ENCODE measurements around the gene CDKN1B. TPM values are rescaled to one million over a fixed set of nuclear protein-coding genes. Genes with fewer than 3 reads are reported as not detected.

CDKN1B gene
- total RNA-seq, 1 experiment from 2014 or later = 33.1 TPM

DNA sequence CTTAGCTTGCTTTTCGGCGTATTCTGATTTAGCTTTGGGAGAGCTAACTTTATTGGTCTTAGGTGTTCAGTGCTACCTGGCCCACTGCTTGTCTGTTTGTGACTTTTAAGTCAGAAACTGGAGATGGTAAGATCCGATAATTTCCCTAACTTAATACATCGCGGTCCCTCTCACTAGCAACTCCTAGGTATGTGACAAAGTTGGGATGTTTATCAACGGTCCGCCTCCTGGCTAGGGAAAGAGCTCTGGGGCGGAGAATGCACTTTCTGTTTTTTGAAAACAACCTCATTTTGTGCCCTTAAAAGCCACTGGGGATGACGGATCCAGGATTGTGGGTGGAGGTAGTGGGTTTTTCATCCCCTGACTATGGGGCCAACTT, 1.2 kb downstream of the CDKN1B start:
- DNase-seq (ENCODE audit: low read depth, low spot score) = no peak
- no TSS peak for BruUV-seq (replicated peaks)
- peak overlapping the region; percentile 100 for H3K27ac ChIP-seq (ENCODE audit: low read depth, low read length)
- peak overlapping the region; percentile 98 for H3K4me2 ChIP-seq (ENCODE audit: low read length)
- H3K27me3 ChIP-seq (ENCODE audit: insufficient read depth, low read length) = no peaks in the 10 kb centered on the region
- ChIA-PET POLR2A (no interaction called here), RAD21 (ENCODE audit: low non-redundant PET in 1 of 2, low total read pairs in 2 of 2, uncharacterized antibody in 2 of 2, unreplicated experiment in 2 of 2) (no interaction called here), CTCF (no interaction called here)
- peak overlapping the region; percentile 92 for H3K9ac ChIP-seq (ENCODE audit: low read length)
- no peaks in the 10 kb centered on the region for H4K20me1 ChIP-seq (ENCODE audit: insufficient read depth)
- intact Hi-C loops (cut with micrococcal nuclease) = no loop called here
- H3K36me3 ChIP-seq (ENCODE audit: control insufficient read depth in 1 of 2, insufficient read depth in 2 of 2, low read length in 2 of 2) = peaks cover 8 to 15% of the 10 kb centered on the region in 2 experiments
- no peak overlapping the region for H2AFZ ChIP-seq (ENCODE audit: low read depth, low read length, poor library complexity, severe bottlenecking)
- peaks cover 33 to 63% of the 10 kb centered on the region in 2 experiments for H3K4me1 ChIP-seq (ENCODE audit: control insufficient read depth in 1 of 2, insufficient read depth in 2 of 2, low read length in 2 of 2)
- peaks cover 62% of the 10 kb centered on the region for H3K79me2 ChIP-seq (ENCODE audit: insufficient read depth, low read length)
- H3K9me2 ChIP-seq (ENCODE audit: insufficient read depth) = no peaks in the 10 kb centered on the region
- H3K4me3 ChIP-seq (replicated peaks in 1 of 2; ENCODE audit: low read depth in 1 of 2, low read length in 2 of 2) = peak overlapping the region; percentile 79 to 90
- H3K9me3 ChIP-seq (ENCODE audit: control insufficient read depth in 1 of 2, insufficient read depth in 1 of 2, low read depth in 1 of 2, low read length in 2 of 2) = no peaks in the 10 kb centered on the region
- TF ChIP-seq POLR2AphosphoS5 (IDR thresholded peaks at IDR 0.05; ENCODE audit: low read depth, low read length) = no peak
- no peak for TF ChIP-seq EZH2 (IDR thresholded peaks at IDR 0.05)
- TF ChIP-seq YY1 (IDR thresholded peaks at IDR 0.05; ENCODE audit: extremely low read depth, insufficient replicate concordance, low read depth, low read length) = no peak
- TF ChIP-seq ELF1 (IDR thresholded peaks at IDR 0.05; ENCODE audit: borderline replicate concordance, low read depth) = no peak
- TF ChIP-seq, protein P1, sequence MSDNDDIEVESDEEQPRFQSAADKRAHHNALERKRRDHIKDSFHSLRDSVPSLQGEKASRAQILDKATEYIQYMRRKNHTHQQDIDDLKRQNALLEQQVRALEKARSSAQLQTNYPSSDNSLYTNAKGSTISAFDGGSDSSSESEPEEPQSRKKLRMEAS (IDR thresholded peaks at IDR 0.05) = no peak
- TF ChIP-seq, protein P2, sequence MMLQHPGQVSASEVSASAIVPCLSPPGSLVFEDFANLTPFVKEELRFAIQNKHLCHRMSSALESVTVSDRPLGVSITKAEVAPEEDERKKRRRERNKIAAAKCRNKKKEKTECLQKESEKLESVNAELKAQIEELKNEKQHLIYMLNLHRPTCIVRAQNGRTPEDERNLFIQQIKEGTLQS (IDR thresholded peaks at IDR 0.05) = no peak
- no peak for TF ChIP-seq JUND (IDR thresholded peaks at IDR 0.05)
- no peak for TF ChIP-seq CBX3 (IDR thresholded peaks at IDR 0.05; ENCODE audit: low read depth)
- no peak for TF ChIP-seq SP1 (IDR thresholded peaks at IDR 0.05; ENCODE audit: low read depth)
- no peak for TF ChIP-seq ZFX (IDR thresholded peaks at IDR 0.05)
- TF ChIP-seq CEBPB (IDR thresholded peaks at IDR 0.05; ENCODE audit: low read depth) = no peak
- ATAC-seq = no peak

DNA sequence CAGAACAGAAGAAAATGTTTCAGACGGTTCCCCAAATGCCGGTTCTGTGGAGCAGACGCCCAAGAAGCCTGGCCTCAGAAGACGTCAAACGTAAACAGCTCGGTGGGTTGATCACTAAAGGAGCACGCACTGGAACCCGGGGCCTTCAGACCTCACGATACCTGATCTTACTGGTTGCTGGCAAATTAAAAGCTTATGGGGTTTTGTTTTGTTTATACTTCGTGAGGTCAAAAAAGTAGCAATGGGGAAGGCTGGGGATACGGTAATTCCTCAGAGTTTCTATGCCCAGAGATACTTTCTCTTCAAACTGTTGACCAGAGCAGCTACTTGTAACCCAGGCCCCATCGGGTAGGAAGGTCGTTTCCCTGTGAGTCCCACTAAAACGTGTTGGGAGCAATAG, 1.7 kb downstream of the CDKN1B start:
- H3K4me1 ChIP-seq (ENCODE audit: control insufficient read depth in 1 of 2, insufficient read depth in 2 of 2, low read length in 2 of 2) = peaks cover 33 to 63% of the 10 kb centered on the region in 2 experiments
- TF ChIP-seq TCF7L2 (IDR thresholded peaks at IDR 0.05; ENCODE audit: borderline replicate concordance, extremely low read depth, insufficient read depth, insufficient read length) = no peak
- TF ChIP-seq SIN3A (IDR thresholded peaks at IDR 0.05; ENCODE audit: low read depth) = no peak
- TF ChIP-seq EZH2 (IDR thresholded peaks at IDR 0.05) = no peak
- TF ChIP-seq JUND (IDR thresholded peaks at IDR 0.05) = no peak
- TF ChIP-seq, protein P1 (IDR thresholded peaks at IDR 0.05) = no peak
- no peak for TF ChIP-seq POLR2A (IDR thresholded peaks at IDR 0.05; ENCODE audit: borderline replicate concordance, extremely low read depth, insufficient read depth, insufficient read length)
- TF ChIP-seq, protein P3, sequence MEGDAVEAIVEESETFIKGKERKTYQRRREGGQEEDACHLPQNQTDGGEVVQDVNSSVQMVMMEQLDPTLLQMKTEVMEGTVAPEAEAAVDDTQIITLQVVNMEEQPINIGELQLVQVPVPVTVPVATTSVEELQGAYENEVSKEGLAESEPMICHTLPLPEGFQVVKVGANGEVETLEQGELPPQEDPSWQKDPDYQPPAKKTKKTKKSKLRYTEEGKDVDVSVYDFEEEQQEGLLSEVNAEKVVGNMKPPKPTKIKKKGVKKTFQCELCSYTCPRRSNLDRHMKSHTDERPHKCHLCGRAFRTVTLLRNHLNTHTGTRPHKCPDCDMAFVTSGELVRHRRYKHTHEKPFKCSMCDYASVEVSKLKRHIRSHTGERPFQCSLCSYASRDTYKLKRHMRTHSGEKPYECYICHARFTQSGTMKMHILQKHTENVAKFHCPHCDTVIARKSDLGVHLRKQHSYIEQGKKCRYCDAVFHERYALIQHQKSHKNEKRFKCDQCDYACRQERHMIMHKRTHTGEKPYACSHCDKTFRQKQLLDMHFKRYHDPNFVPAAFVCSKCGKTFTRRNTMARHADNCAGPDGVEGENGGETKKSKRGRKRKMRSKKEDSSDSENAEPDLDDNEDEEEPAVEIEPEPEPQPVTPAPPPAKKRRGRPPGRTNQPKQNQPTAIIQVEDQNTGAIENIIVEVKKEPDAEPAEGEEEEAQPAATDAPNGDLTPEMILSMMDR (IDR thresholded peaks at IDR 0.05 in 2 of 3, conservative IDR thresholded peaks at IDR 0.05 in 1 of 3; ENCODE audit: borderline replicate concordance in 1 of 3, insufficient read depth in 1 of 3, low read depth in 2 of 3, low read length in 2 of 3) = no peak
- TF ChIP-seq CEBPB (IDR thresholded peaks at IDR 0.05; ENCODE audit: low read depth) = no peak
- TF ChIP-seq ZNF274 (IDR thresholded peaks at IDR 0.05; ENCODE audit: low read depth, low read length) = no peak

More for the DNA sequence above, 1.7 kb downstream of the CDKN1B start:
- no peaks in the 10 kb centered on the region for H3K9me3 ChIP-seq (ENCODE audit: control insufficient read depth in 1 of 2, insufficient read depth in 1 of 2, low read depth in 1 of 2, low read length in 2 of 2)
- H3K27ac ChIP-seq (ENCODE audit: low read depth, low read length) = peak overlapping the region; percentile 100
- peaks cover 8 to 15% of the 10 kb centered on the region in 2 experiments for H3K36me3 ChIP-seq (ENCODE audit: control insufficient read depth in 1 of 2, insufficient read depth in 2 of 2, low read length in 2 of 2)
- H3K27me3 ChIP-seq (ENCODE audit: insufficient read depth, low read length) = no peaks in the 10 kb centered on the region
- peaks cover 65% of the 10 kb centered on the region for H3K79me2 ChIP-seq (ENCODE audit: insufficient read depth, low read length)
- intact Hi-C loops (cut with micrococcal nuclease) = no loop called here
- DNase-seq (ENCODE audit: low read depth, low spot score) (no peak), ATAC-seq (no peak)
- ChIA-PET CTCF (no interaction called here), RAD21 (ENCODE audit: low non-redundant PET in 1 of 2, low total read pairs in 2 of 2, uncharacterized antibody in 2 of 2, unreplicated experiment in 2 of 2) (no interaction called here), POLR2A (no interaction called here)
- H4K20me1 ChIP-seq (ENCODE audit: insufficient read depth) = no peaks in the 10 kb centered on the region
- H2AFZ ChIP-seq (ENCODE audit: low read depth, low read length, poor library complexity, severe bottlenecking) = no peak overlapping the region
- no peaks in the 10 kb centered on the region for H3K9me2 ChIP-seq (ENCODE audit: insufficient read depth)
- peak overlapping the region; percentile 92 for H3K9ac ChIP-seq (ENCODE audit: low read length)
- peak overlapping the region; percentile 79 to 90 for H3K4me3 ChIP-seq (replicated peaks in 1 of 2; ENCODE audit: low read depth in 1 of 2, low read length in 2 of 2)
- H3K4me2 ChIP-seq (ENCODE audit: low read length) = peak overlapping the region; percentile 98
- no TSS peak for BruUV-seq (replicated peaks)
